Measurements from ENCODE around the gene STK26.

- TF ChIP-seq POLR2A (IDR thresholded peaks at IDR 0.05; ENCODE audit: low read depth, low read length): no peak
- no peak for TF ChIP-seq CTCF (IDR thresholded peaks at IDR 0.05; ENCODE audit: extremely low read depth in 1 of 2, insufficient read depth in 1 of 2, low read depth in 1 of 2, low read length in 2 of 2)
- no peak for TF ChIP-seq EZH2 (IDR thresholded peaks at IDR 0.05; ENCODE audit: borderline replicate concordance, low read depth, low read length, severe bottlenecking)
- no peak for TF ChIP-seq FOS (IDR thresholded peaks at IDR 0.05; ENCODE audit: borderline replicate concordance, insufficient read depth, low read length)
- TF ChIP-seq MAX (IDR thresholded peaks at IDR 0.05; ENCODE audit: insufficient read depth, insufficient read length): no peak
- no peak for TF ChIP-seq GATA2 (IDR thresholded peaks at IDR 0.05; ENCODE audit: insufficient read depth, insufficient read length, low read depth, low read length)
- TF ChIP-seq POLR2AphosphoS5 (IDR thresholded peaks at IDR 0.05; ENCODE audit: insufficient read depth, low read depth, low read length): no peak
- TF ChIP-seq MYC (IDR thresholded peaks at IDR 0.05; ENCODE audit: low read depth, low read length): no peak
- TF ChIP-seq JUN (IDR thresholded peaks at IDR 0.05; ENCODE audit: borderline replicate concordance, insufficient read depth, insufficient read length, low read depth): no peak
These were observed 65.8 kb downstream of the STK26 start for GRCh38 chrX:132088864-132089263.

All from endothelial cell of umbilical vein (primary cell).